HCT116 (cell line): ENCODE data around the gene TCF7L1. TPM values are rescaled to one million over a fixed set of nuclear protein-coding genes. Genes with fewer than 3 reads are reported as not detected.

Experiments
- ATAC-seq: fragments of 200-7000 bp; cut with Tn5 transposase; 2 replicates; pipeline ENCODE4 v1.9.1; 2020; ENCODE audit warnings: mild to moderate bottlenecking, moderate library complexity
- BruUV-seq: library from RNA; stranded (reverse); fragments of 400-500 nt; replicated peaks from 2 replicates; lab custom pipeline; 2021; lab: Mats Ljungman, UMichigan
- CTCF ChIA-PET: fragments of 300-600 bp; sonication (Branson Sonifier 250); formaldehyde crosslinking; loops from one replicate; lab custom pipeline; 2021; ENCODE audit warnings: antibody characterized with exemption; lab: Charles Lee
- POLR2A ChIA-PET: fragments of 300-600, 350-600 bp; sonication (Branson Sonifier 250); formaldehyde crosslinking; loops from one replicate; lab custom pipeline; 2021; ENCODE audit warnings: antibody characterized with exemption; lab: Charles Lee
- RAD21 ChIA-PET, 2 experiments: fragments of 300-600 bp; sonication (Branson Sonifier 250); formaldehyde crosslinking; loops; one replicate each; lab custom pipeline; 2023; ENCODE audit warnings: low total read pairs in 2 of 2; ENCODE audit not compliant: uncharacterized antibody in 2 of 2, unreplicated experiment in 2 of 2, low non-redundant PET in 1 of 2; lab: Charles Lee
- DNase-seq: peaks from one replicate; pipeline ENCODE4 v3.0.0-alpha.2; 2010; ENCODE audit warnings: low read depth, low spot score
- H2AFZ ChIP-seq: fragments of 200-600 bp; shearing (Covaris generic), sonication (generic); 2 replicates; pipeline ENCODE4 v1.6.1; 2017; ENCODE audit warnings: low read depth, mixed run types, mixed read lengths, antibody characterized with exemption, low read length; ENCODE audit not compliant: poor library complexity, severe bottlenecking
- H3K27ac ChIP-seq: 2 replicates; pipeline ENCODE4 v1.5.1; 2012; ENCODE audit warnings: low read depth, low read length
- H3K27me3 ChIP-seq: fragments of 200-600 bp; sonication (generic); 2 replicates; pipeline ENCODE4 v1.6.1; 2016; ENCODE audit warnings: mixed run types, low read length, mixed read lengths; ENCODE audit not compliant: insufficient read depth
- H3K36me3 ChIP-seq, 2 experiments: fragments of 200-500 bp in 1 of 2; fragments of 200-600 bp in 1 of 2; sonication (Bioruptor generic) in 1 of 2; sonication (generic) in 1 of 2; 2 replicates each; pipeline versions ENCODE4 v1.5.1 to v1.6.1; 2014 to 2016; ENCODE audit warnings: low read length in 2 of 2, inconsistent platforms in 1 of 2, mixed read lengths in 1 of 2, mixed run types in 1 of 2; ENCODE audit not compliant: insufficient read depth in 2 of 2, control insufficient read depth in 1 of 2
- H3K4me1 ChIP-seq, 2 experiments: fragments of 200-600 bp in 1 of 2; sonication (generic) in 1 of 2; 2 replicates each; pipeline versions ENCODE4 v1.5.1 to v1.6.1; 2012 to 2017; ENCODE audit warnings: low read length in 2 of 2, inconsistent platforms in 1 of 2, mild to moderate bottlenecking in 1 of 2, mixed read lengths in 1 of 2, mixed run types in 1 of 2, moderate library complexity in 1 of 2; ENCODE audit not compliant: insufficient read depth in 2 of 2, control insufficient read depth in 1 of 2
- H3K4me2 ChIP-seq: fragments of 200-600 bp; sonication (generic); 2 replicates; pipeline ENCODE4 v1.6.1; 2017; ENCODE audit warnings: mixed run types, low read length, mixed read lengths
- H3K4me3 ChIP-seq, 2 experiments: fragments of 200-600 bp in 1 of 2; sonication (generic) in 1 of 2; replicated peaks in 1 of 2; 2 replicates each; pipeline ENCODE4 v1.5.1; 2011 to 2016; ENCODE audit warnings: low read length in 2 of 2, control low read depth in 1 of 2, low read depth in 1 of 2, mild to moderate bottlenecking in 1 of 2, mixed read lengths in 1 of 2, mixed run types in 1 of 2
- H3K79me2 ChIP-seq: fragments of 200-600 bp; sonication (generic); 2 replicates; pipeline ENCODE4 v1.6.1; 2017; ENCODE audit warnings: mild to moderate bottlenecking, mixed run types, low read length, moderate library complexity, mixed read lengths; ENCODE audit not compliant: insufficient read depth
- H3K9ac ChIP-seq: fragments of 200-600 bp; sonication (generic); 2 replicates; pipeline ENCODE4 v1.6.1; 2016; ENCODE audit warnings: low read length, mixed read lengths
- H3K9me2 ChIP-seq: fragments of 200-600 bp; sonication (generic), shearing (Covaris generic); 2 replicates; pipeline ENCODE4 v1.6.1; 2017; ENCODE audit warnings: mixed run types, mild to moderate bottlenecking, moderate library complexity; ENCODE audit not compliant: insufficient read depth
- H3K9me3 ChIP-seq, 2 experiments: fragments of 200-500 bp in 1 of 2; fragments of 200-600 bp in 1 of 2; sonication (Bioruptor generic) in 1 of 2; sonication (generic) in 1 of 2; 2 replicates each; pipeline ENCODE4 v1.6.1; 2014 to 2017; ENCODE audit warnings: low read length in 2 of 2, mixed read lengths in 2 of 2, inconsistent platforms in 1 of 2, low read depth in 1 of 2, mild to moderate bottlenecking in 1 of 2, mixed run types in 1 of 2, moderate library complexity in 1 of 2; ENCODE audit not compliant: control insufficient read depth in 1 of 2, insufficient read depth in 1 of 2
- H4K20me1 ChIP-seq: fragments of 200-600 bp; sonication (generic), shearing (Covaris generic); 2 replicates; pipeline ENCODE4 v1.6.1; 2017; ENCODE audit warnings: mixed run types, mild to moderate bottlenecking, moderate library complexity; ENCODE audit not compliant: insufficient read depth
- ATF3 ChIP-seq: IDR thresholded peaks from 2 replicates; pipeline ENCODE4 v1.6.1; 2012
- CEBPB ChIP-seq: IDR thresholded peaks from 2 replicates; pipeline ENCODE4 v1.6.1; 2012; ENCODE audit warnings: low read depth
- EGR1 ChIP-seq: IDR thresholded peaks from 2 replicates; pipeline ENCODE4 v1.6.1; 2012; ENCODE audit warnings: low read depth
- ELF1 ChIP-seq: IDR thresholded peaks from 2 replicates; pipeline ENCODE4 v1.6.1; 2012; ENCODE audit warnings: low read depth, borderline replicate concordance
- EZH2 ChIP-seq: fragments of 200-600 bp; sonication (generic); IDR thresholded peaks from 2 replicates; pipeline ENCODE4 v1.6.1; 2017; ENCODE audit warnings: antibody characterized with exemption, mixed run types
- EZH2phosphoT487 ChIP-seq: fragments of 200-600 bp; IDR thresholded peaks from 2 replicates; pipeline ENCODE4 v1.6.1; 2018; ENCODE audit warnings: antibody characterized with exemption, borderline replicate concordance
- FOSL1 ChIP-seq: IDR thresholded peaks from 2 replicates; pipeline ENCODE4 v1.6.1; 2012; ENCODE audit warnings: low read depth
- JUND ChIP-seq: IDR thresholded peaks from 2 replicates; pipeline ENCODE4 v1.6.1; 2012
- MAX ChIP-seq: IDR thresholded peaks from 2 replicates; pipeline ENCODE4 v1.6.1; 2012
- POLR2AphosphoS5 ChIP-seq: IDR thresholded peaks from 2 replicates; pipeline ENCODE4 v1.6.1; 2011; ENCODE audit warnings: mild to moderate bottlenecking, low read depth, low read length, moderate library complexity
- RAD21 ChIP-seq: IDR thresholded peaks from 2 replicates; pipeline ENCODE4 v1.6.1; 2012; ENCODE audit warnings: low read depth, mild to moderate bottlenecking
- SIN3A ChIP-seq: IDR thresholded peaks from 2 replicates; pipeline ENCODE4 v1.6.1; 2012; ENCODE audit warnings: low read depth
- SP1 ChIP-seq: IDR thresholded peaks from 2 replicates; pipeline ENCODE4 v1.6.1; 2012; ENCODE audit warnings: low read depth
- SRF ChIP-seq: IDR thresholded peaks from 2 replicates; pipeline ENCODE4 v1.6.1; 2012; ENCODE audit warnings: low read depth
- YY1 ChIP-seq: IDR thresholded peaks from 2 replicates; pipeline ENCODE4 v1.6.1; 2011; ENCODE audit warnings: low read length, low read depth, moderate library complexity, mild to moderate bottlenecking; ENCODE audit not compliant: insufficient replicate concordance; ENCODE audit errors: extremely low read depth
- ZFX ChIP-seq: fragments of 450-650 bp; IDR thresholded peaks from 2 replicates; pipeline ENCODE4 v1.6.1; 2017
- intact Hi-C: fragments of 100-400 bp; cut with micrococcal nuclease; formaldehyde crosslinking; loops from 2 replicates; pipeline ENCODE4 v1.10.0; 2022
- total RNA-seq: library from RNA; stranded (reverse); gene quantifications from one replicate; pipeline ENCODE4 v1.2.1, GENCODE V29; 2021; ENCODE audit not compliant: unreplicated experiment
- TF ChIP-seq, protein P1 (sequence below), 3 experiments: fragments of 200-600 bp in 1 of 3; sonication (generic) in 1 of 3; IDR thresholded peaks in 2 of 3; conservative IDR thresholded peaks in 1 of 3; 2 replicates each; pipeline ENCODE4 v1.5.1; 2012 to 2017; ENCODE audit warnings: low read depth in 2 of 3, low read length in 2 of 3, antibody characterized with exemption in 1 of 3, borderline replicate concordance in 1 of 3, control low read depth in 1 of 3, mild to moderate bottlenecking in 1 of 3, mixed read lengths in 1 of 3, mixed run types in 1 of 3, moderate library complexity in 1 of 3; ENCODE audit not compliant: insufficient read depth in 1 of 3
- TF ChIP-seq, protein P2 (sequence below): IDR thresholded peaks from 2 replicates; pipeline ENCODE4 v1.6.1; 2011; ENCODE audit warnings: mild to moderate bottlenecking, low read length, moderate library complexity; ENCODE audit not compliant: insufficient replicate concordance; ENCODE audit errors: extremely low read depth

TCF7L1 gene
- total RNA-seq, 1 experiment from 2014 or later = 10.3 TPM

GRCh38 chr2:85344356-85344954 lies 211.3 kb downstream of the TCF7L1 start (continued):
- TF ChIP-seq ATF3 = no peak
- TF ChIP-seq ZFX = no peak
- TF ChIP-seq EGR1 = no peak
- no peak for TF ChIP-seq JUND
- TF ChIP-seq SP1 = no peak
- no peak for TF ChIP-seq SRF
- no peak for TF ChIP-seq CEBPB
- TF ChIP-seq EZH2phosphoT487 = no peak
- TF ChIP-seq FOSL1 = no peak
- no peak for TF ChIP-seq EZH2
- TF ChIP-seq, all 23 proteins: peak for 0

GRCh38 chr2:85347599-85347998 lies 214.4 kb downstream of the TCF7L1 start:
- RAD21 ChIA-PET = no interaction called here
- H3K9me3 ChIP-seq = no peaks in the 10 kb centered on the region
- H3K4me3 ChIP-seq = no peak overlapping the region
- CTCF ChIA-PET = no interaction called here
- no peaks in the 10 kb centered on the region for H3K27me3 ChIP-seq
- no peaks in the 10 kb centered on the region for H4K20me1 ChIP-seq
- POLR2A ChIA-PET = no interaction called here
- no peaks in the 10 kb centered on the region for H3K9me2 ChIP-seq
- H3K4me2 ChIP-seq = no peak overlapping the region
- intact Hi-C loops = no loop called here
- H3K9ac ChIP-seq = no peak overlapping the region
- peaks cover 0 to under 1% of the 10 kb centered on the region in 2 experiments; a peak in 1 of 4 replicates for H3K4me1 ChIP-seq
- ATAC-seq (no peak), DNase-seq (no peak)
- BruUV-seq = no TSS peak
- peaks cover 28 to 34% of the 10 kb centered on the region in 2 experiments; a peak in 3 of 4 replicates for H3K36me3 ChIP-seq
- H2AFZ ChIP-seq = no peak overlapping the region
- H3K79me2 ChIP-seq = peaks cover 5% of the 10 kb centered on the region; the same call in 1 of the 2 replicates
- TF ChIP-seq SIN3A = no peak
- no peak for TF ChIP-seq POLR2AphosphoS5
- TF ChIP-seq ELF1 = no peak
- TF ChIP-seq CEBPB = no peak
- no peak for TF ChIP-seq ZFX
- TF ChIP-seq RAD21 = no peak
- no peak for TF ChIP-seq SRF
- no peak for TF ChIP-seq EZH2
- TF ChIP-seq MAX = no peak
- TF ChIP-seq YY1 = no peak
- no peak for TF ChIP-seq EGR1
- TF ChIP-seq, protein P1, sequence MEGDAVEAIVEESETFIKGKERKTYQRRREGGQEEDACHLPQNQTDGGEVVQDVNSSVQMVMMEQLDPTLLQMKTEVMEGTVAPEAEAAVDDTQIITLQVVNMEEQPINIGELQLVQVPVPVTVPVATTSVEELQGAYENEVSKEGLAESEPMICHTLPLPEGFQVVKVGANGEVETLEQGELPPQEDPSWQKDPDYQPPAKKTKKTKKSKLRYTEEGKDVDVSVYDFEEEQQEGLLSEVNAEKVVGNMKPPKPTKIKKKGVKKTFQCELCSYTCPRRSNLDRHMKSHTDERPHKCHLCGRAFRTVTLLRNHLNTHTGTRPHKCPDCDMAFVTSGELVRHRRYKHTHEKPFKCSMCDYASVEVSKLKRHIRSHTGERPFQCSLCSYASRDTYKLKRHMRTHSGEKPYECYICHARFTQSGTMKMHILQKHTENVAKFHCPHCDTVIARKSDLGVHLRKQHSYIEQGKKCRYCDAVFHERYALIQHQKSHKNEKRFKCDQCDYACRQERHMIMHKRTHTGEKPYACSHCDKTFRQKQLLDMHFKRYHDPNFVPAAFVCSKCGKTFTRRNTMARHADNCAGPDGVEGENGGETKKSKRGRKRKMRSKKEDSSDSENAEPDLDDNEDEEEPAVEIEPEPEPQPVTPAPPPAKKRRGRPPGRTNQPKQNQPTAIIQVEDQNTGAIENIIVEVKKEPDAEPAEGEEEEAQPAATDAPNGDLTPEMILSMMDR (IDR thresholded peaks at IDR 0.05 in 2 of 3, conservative IDR thresholded peaks at IDR 0.05 in 1 of 3; ENCODE audit: borderline replicate concordance in 1 of 3, insufficient read depth in 1 of 3, low read depth in 2 of 3, low read length in 2 of 3) = no peak
- TF ChIP-seq, protein P2, sequence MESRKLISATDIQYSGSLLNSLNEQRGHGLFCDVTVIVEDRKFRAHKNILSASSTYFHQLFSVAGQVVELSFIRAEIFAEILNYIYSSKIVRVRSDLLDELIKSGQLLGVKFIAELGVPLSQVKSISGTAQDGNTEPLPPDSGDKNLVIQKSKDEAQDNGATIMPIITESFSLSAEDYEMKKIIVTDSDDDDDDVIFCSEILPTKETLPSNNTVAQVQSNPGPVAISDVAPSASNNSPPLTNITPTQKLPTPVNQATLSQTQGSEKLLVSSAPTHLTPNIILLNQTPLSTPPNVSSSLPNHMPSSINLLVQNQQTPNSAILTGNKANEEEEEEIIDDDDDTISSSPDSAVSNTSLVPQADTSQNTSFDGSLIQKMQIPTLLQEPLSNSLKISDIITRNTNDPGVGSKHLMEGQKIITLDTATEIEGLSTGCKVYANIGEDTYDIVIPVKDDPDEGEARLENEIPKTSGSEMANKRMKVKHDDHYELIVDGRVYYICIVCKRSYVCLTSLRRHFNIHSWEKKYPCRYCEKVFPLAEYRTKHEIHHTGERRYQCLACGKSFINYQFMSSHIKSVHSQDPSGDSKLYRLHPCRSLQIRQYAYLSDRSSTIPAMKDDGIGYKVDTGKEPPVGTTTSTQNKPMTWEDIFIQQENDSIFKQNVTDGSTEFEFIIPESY = no peak
- H3K27ac ChIP-seq = no peak overlapping the region
